Measurements from ENCODE around the gene PPP1R13B.
"Not testable (repeated sequence)": the region's sequence is repeated elsewhere in the genome, so short reads cannot be mapped to it uniquely, and the experiment has no call there.

The PPP1R13B gene

GRCh38 chr14:103856607-103857006, 9.2 kb upstream of the PPP1R13B start:
- no peak for ATAC-seq

GRCh38 chr14:103856105-103856504, 8.7 kb upstream of the PPP1R13B start:
- ATAC-seq = no peak

GRCh38 chr14:103855734-103856095, 8.3 kb upstream of the PPP1R13B start:
- ATAC-seq = no peak

- no peak for ATAC-seq
Observed at GRCh38 chr14:103854822-103855733, 7.7 kb upstream of the PPP1R13B start.

- no peak for ATAC-seq
Observed at GRCh38 chr14:103854017-103854808, 6.8 kb upstream of the PPP1R13B start.

GRCh38 chr14:103849151-103849886, 1.9 kb upstream of the PPP1R13B start:
- ATAC-seq = no peak

- no peak for ATAC-seq
Observed at GRCh38 chr14:103848175-103849077, 1.1 kb upstream of the PPP1R13B start.

GRCh38 chr14:103846543-103847450, 578 bp downstream of the PPP1R13B start:
- ATAC-seq = peak; percentile 25 to 30

- ATAC-seq = no peak
Observed at GRCh38 chr14:103846097-103846496, 1.3 kb downstream of the PPP1R13B start.

GRCh38 chr14:103845327-103845726, 2.0 kb downstream of the PPP1R13B start:
- ATAC-seq = no peak

- ATAC-seq = not testable (repeated sequence)
Observed at GRCh38 chr14:103841265-103841664, 6.1 kb downstream of the PPP1R13B start.

- ATAC-seq = no peak
Observed at GRCh38 chr14:103840014-103840413, 7.4 kb downstream of the PPP1R13B start.

GRCh38 chr14:103839579-103839978, 7.8 kb downstream of the PPP1R13B start:
- no peak for ATAC-seq

- ATAC-seq = no peak
Observed at GRCh38 chr14:103838117-103838516, 9.3 kb downstream of the PPP1R13B start.

- no peak for ATAC-seq
Observed at GRCh38 chr14:103836976-103837725, 10.2 kb downstream of the PPP1R13B start.

- ATAC-seq = no peak
Observed at GRCh38 chr14:103834956-103835355, 12.4 kb downstream of the PPP1R13B start.

GRCh38 chr14:103833711-103834110, 13.7 kb downstream of the PPP1R13B start:
- no peak for ATAC-seq

GRCh38 chr14:103832046-103832445, 15.3 kb downstream of the PPP1R13B start:
- peak; percentile 46 to 71 for ATAC-seq

GRCh38 chr14:103830511-103831270, 16.7 kb downstream of the PPP1R13B start:
- ATAC-seq = no peak
